ENCODE results near the gene CX3CL1.

Gene CX3CL1

DNA sequence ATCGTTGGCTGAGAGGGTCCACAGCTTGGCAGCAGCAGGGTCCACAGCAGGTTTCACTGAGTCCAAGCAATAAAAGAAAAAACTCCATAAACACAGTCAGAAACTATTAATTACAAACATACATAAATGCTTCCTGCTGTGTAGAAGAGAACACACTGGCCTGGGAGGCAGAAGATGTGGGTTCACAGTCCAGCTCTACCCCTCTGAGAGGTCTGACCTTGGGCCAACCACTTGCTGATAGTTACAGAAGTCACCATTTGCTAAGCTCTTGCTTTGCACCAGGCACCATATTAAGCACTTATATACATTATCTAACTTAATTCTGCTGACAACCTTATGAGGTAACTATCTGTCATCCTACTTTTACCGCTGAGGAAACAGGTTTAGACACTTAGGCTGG lies 60.2 kb downstream of the CX3CL1 start:
- in situ Hi-C loops (cut with MboI; ENCODE audit: low sequenced_read_pairs) = no loop called here

DNA sequence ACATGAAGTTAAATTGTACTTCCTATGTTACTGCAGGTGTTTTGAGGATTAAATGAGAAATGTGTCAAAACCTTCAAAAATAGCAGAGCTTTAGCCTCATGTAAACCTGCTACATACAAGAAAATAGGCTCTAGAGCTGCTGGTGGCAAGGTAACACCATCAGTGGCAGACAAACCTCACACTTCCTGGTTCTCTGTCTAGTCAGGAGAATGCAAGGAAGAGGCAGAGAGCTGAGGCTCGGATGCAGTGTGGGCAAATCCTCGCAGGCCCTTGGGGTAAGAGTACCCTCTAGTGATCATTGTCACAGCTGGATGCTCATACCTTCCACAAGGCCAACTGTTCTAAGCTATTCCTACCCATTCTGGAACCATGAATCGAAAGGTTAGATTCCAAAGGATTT lies 60.7 kb downstream of the CX3CL1 start:
- in situ Hi-C loops (cut with MboI; ENCODE audit: low sequenced_read_pairs) = no loop called here

DNA sequence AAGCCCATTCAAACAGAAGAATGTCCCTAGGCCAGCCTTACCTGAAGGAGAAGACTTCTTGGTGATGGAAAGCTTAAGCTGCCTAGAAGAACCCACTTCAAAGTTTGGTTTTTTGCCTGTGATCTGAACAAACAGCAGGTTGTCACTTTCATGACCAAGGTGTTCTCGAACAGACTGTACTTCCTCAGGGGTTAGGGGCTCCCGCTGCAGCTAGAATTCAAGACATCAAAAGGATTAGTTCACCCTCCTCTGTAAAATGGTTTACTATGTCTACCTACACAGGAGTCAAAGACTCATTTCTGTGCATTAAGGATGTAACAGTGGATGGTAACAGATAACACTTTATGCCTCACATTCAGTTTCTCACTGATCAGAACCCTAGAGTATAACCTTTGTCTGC lies 61.7 kb downstream of the CX3CL1 start:
- in situ Hi-C loops (cut with MboI; ENCODE audit: low sequenced_read_pairs) = no loop called here

Data from HL-60/S4 (cell line).